ENCODE measurements around the gene SP140L. TPM values are rescaled to one million over a fixed set of nuclear protein-coding genes. Genes with fewer than 3 reads are reported as not detected.

Gene SP140L
- total and polyA plus RNA-seq, 2 of the 8 experiments (the other 6 are each of a cell fraction or from before 2014, with no cell fraction given) = 0.36 to 1.5 TPM

DNA sequence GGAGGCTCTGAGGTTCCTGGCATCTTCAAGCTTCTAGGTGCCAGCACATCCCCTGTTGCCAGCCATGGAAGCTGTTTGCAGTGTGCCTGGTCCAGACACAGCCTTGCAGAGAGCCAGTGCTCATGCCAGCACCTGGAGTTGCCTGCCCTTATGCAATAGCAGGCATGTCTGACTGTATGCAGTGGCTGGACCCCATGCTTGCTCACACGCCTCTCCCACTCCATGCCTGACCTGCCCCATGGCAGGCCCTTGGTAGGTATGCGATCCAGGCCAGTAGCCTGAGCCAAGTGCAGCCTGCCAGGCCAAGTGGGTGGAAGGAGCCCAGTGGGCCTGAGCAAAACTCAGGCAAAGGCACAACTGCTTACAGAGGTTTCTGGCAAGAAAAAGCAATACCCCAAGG lies 19.5 kb upstream of the SP140L start (continued):
- TF ChIP-seq CHD7 (IDR thresholded peaks at IDR 0.05; ENCODE audit: insufficient replicate concordance, low read length) (no peak), POLR2A (IDR thresholded peaks at IDR 0.05; ENCODE audit: control extremely low read depth in 1 of 2, low read depth in 2 of 2, low read length in 2 of 2) (no peak), RBBP5 (IDR thresholded peaks at IDR 0.05; ENCODE audit: borderline replicate concordance, low read depth, low read length) (no peak), KDM5A (IDR thresholded peaks at IDR 0.05; ENCODE audit: low read length) (no peak), SIX5 (IDR thresholded peaks at IDR 0.05; ENCODE audit: low read depth, low read length) (no peak), TCF12 (IDR thresholded peaks at IDR 0.05; ENCODE audit: low read depth, low read length) (no peak), CBX5 (IDR thresholded peaks at IDR 0.05; ENCODE audit: low read depth, low read length) (no peak), CBX8 (IDR thresholded peaks at IDR 0.05; ENCODE audit: borderline replicate concordance, low read depth, low read length) (no peak), SRF (IDR thresholded peaks at IDR 0.05; ENCODE audit: low read depth, low read length) (no peak), CTBP2 (IDR thresholded peaks at IDR 0.05; ENCODE audit: borderline replicate concordance, insufficient read depth, insufficient read length, low read length) (no peak), HDAC2 (IDR thresholded peaks at IDR 0.05; ENCODE audit: borderline replicate concordance in 1 of 2, low read depth in 2 of 2, low read length in 2 of 2) (no peak)
- TF ChIP-seq, protein P1, sequence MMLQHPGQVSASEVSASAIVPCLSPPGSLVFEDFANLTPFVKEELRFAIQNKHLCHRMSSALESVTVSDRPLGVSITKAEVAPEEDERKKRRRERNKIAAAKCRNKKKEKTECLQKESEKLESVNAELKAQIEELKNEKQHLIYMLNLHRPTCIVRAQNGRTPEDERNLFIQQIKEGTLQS (IDR thresholded peaks at IDR 0.05; ENCODE audit: insufficient read depth, low read depth, low read length) = no peak

Measured in H1 (cell line).